Stomach (tissue), 4 donors: Measurements from ENCODE around the gene TMEM132C.

Experiments used
- EP300 ChIP-seq: sonication (generic); formaldehyde crosslinking; IDR thresholded peaks from one replicate; pipeline ENCODE4 v1.6.1; 2017; ENCODE audit warnings: antibody characterized with exemption
- POLR2A ChIP-seq, 4 donors: fragments of 450-650 bp; IDR thresholded peaks; one replicate each; pipeline ENCODE4 v1.6.1; 2016; ENCODE audit warnings: antibody characterized with exemption in 4 of 4, control low read depth in 2 of 4, mild to moderate bottlenecking in 1 of 4, moderate library complexity in 1 of 4
- TF ChIP-seq, protein P1 (sequence below), 7 experiments: fragments of 450-650 bp in 4 of 7; fragments of 200-600 bp in 3 of 7; sonication (generic) in 3 of 7; IDR thresholded peaks; one replicate each; pipeline ENCODE4 v1.5.1; 2016 to 2019; ENCODE audit warnings: antibody characterized with exemption in 7 of 7, control low read depth in 2 of 7, mild to moderate bottlenecking in 1 of 7

GRCh38 chr12:128387811-128388422, 120.9 kb downstream of the TMEM132C start:
- TF ChIP-seq, protein P1, sequence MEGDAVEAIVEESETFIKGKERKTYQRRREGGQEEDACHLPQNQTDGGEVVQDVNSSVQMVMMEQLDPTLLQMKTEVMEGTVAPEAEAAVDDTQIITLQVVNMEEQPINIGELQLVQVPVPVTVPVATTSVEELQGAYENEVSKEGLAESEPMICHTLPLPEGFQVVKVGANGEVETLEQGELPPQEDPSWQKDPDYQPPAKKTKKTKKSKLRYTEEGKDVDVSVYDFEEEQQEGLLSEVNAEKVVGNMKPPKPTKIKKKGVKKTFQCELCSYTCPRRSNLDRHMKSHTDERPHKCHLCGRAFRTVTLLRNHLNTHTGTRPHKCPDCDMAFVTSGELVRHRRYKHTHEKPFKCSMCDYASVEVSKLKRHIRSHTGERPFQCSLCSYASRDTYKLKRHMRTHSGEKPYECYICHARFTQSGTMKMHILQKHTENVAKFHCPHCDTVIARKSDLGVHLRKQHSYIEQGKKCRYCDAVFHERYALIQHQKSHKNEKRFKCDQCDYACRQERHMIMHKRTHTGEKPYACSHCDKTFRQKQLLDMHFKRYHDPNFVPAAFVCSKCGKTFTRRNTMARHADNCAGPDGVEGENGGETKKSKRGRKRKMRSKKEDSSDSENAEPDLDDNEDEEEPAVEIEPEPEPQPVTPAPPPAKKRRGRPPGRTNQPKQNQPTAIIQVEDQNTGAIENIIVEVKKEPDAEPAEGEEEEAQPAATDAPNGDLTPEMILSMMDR (IDR thresholded peaks at IDR 0.05) = peak in 3 of 7 experiments; percentile 26 to 28 (median 28)
- TF ChIP-seq POLR2A (IDR thresholded peaks at IDR 0.05) (no peak), EP300 (no peak)
